Left lung (tissue), 14 donors: ENCODE results near the gene TAF4B. TPM values are rescaled to one million over a fixed set of nuclear protein-coding genes. Genes with fewer than 3 reads are reported as not detected.

ENCODE experiments used
- ATAC-seq: fragments of 200-7000 bp; cut with Tn5 transposase; one replicate; pipeline ENCODE4 v1.9.1; 2020; ENCODE audit warnings: moderate library complexity
- DNase-seq, 4 donors: peaks; one replicate each; pipeline ENCODE4 v3.0.0-alpha.2; 2013 to 2020
- H3K27ac ChIP-seq, 2 donors: fragments of 200-600 bp; sonication (generic) in 1 of 2; one replicate each; pipeline versions ENCODE4 v1.5.0 to v1.8.0; 2020 to 2021
- H3K27me3 ChIP-seq, 2 donors: fragments of 200-600 bp; sonication (generic) in 1 of 2; one replicate each; pipeline versions ENCODE4 v1.5.0 to v1.8.0; 2020 to 2021
- H3K36me3 ChIP-seq, 2 donors: fragments of 200-600 bp; sonication (generic) in 1 of 2; one replicate each; pipeline versions ENCODE4 v1.5.0 to v1.8.0; 2020 to 2021
- H3K4me1 ChIP-seq, 2 donors: fragments of 200-600 bp; one replicate each; pipeline ENCODE4 v1.8.0; 2021
- H3K4me3 ChIP-seq, 2 donors: fragments of 200-600 bp; sonication (generic) in 1 of 2; one replicate each; pipeline versions ENCODE4 v1.5.0 to v1.8.0; 2020 to 2021; ENCODE audit warnings: mild to moderate bottlenecking in 1 of 2
- H3K9me3 ChIP-seq, 2 donors: fragments of 200-600 bp; sonication (generic) in 1 of 2; one replicate each; pipeline versions ENCODE4 v1.5.0 to v1.8.0; 2020 to 2021
- intact Hi-C, 2 donors: fragments of 100-400 bp; cut with DNase I; formaldehyde crosslinking; loops; one replicate each; pipeline versions ENCODE4 v1.11.2 to v1.14.2; 2022
- long read RNA-seq, 12 donors: library from polyadenylated mRNA in 2 of 12; unstranded in 2 of 12; transcript quantifications; one replicate each; pipeline ENCODE4 v2.0.0 and lab custom pipeline, GENCODE V29; 2019 to 2026
- polyA plus RNA-seq, 6 donors: library from polyadenylated mRNA; unstranded; fragments of 120-200 nt; gene quantifications; one replicate each; pipeline ENCODE4 v1.2.1, GENCODE V29; 2013; ENCODE audit not compliant: insufficient read length in 6 of 6
- total RNA-seq, 2 donors: library from RNA; stranded (reverse); fragmentation: NEBNext Ultra II Directional; extraction: Animal tissue kit (Norgen Biotek cat#: 25700); gene quantifications; one replicate each; pipeline ENCODE4 v1.2.1, GENCODE V29; 2021
- TF ChIP-seq, protein P1 (sequence below), 2 donors: fragments of 200-600 bp; sonication (generic) in 1 of 2; IDR thresholded peaks; one replicate each; pipeline versions ENCODE4 v1.5.0 to v1.8.0; 2021; ENCODE audit warnings: antibody characterized with exemption in 2 of 2
- donor health status: DM: no; HTN: yes; CAD: no.
- donor health status: DM: no; HTN: no; CAD: no.

TAF4B gene
- total RNA-seq (1 to 10 TPM; 2.2 to 2.6 TPM), polyA plus RNA-seq (1 to 10 TPM; 3.8 to 4.7 (median 4.1) TPM)
- long read RNA-seq, donor 1, full-length matches to known transcripts: 1 of 1 reads
- long read RNA-seq, donor 1, partial matches to known transcripts: 0 of 1 reads
- long read RNA-seq, donor 1, other reads (novel, unspliced or antisense): 0 of 1 reads
- long read RNA-seq, donor 2, full-length matches to known transcripts: 1 of 1 reads
- long read RNA-seq, donor 2, partial matches to known transcripts: 0 of 1 reads
- long read RNA-seq, donor 2, other reads (novel, unspliced or antisense): 0 of 1 reads
- long read RNA-seq, donor 3: 0 reads
- long read RNA-seq, donor 4: 0 reads
- long read RNA-seq, donor 5: 0 reads
- long read RNA-seq, donor 6, full-length matches to known transcripts: 1 of 1 reads
- long read RNA-seq, donor 6, partial matches to known transcripts: 0 of 1 reads
- long read RNA-seq, donor 6, other reads (novel, unspliced or antisense): 0 of 1 reads
- long read RNA-seq, donor 7, full-length matches to known transcripts: 2 of 2 reads
- long read RNA-seq, donor 7, partial matches to known transcripts: 0 of 2 reads
- long read RNA-seq, donor 7, other reads (novel, unspliced or antisense): 0 of 2 reads
- long read RNA-seq, donor 8, full-length matches to known transcripts: 2 of 2 reads
- long read RNA-seq, donor 8, partial matches to known transcripts: 0 of 2 reads
- long read RNA-seq, donor 8, other reads (novel, unspliced or antisense): 0 of 2 reads
- long read RNA-seq, donor 9: 0 reads
- long read RNA-seq, donor 10: 0 reads
- long read RNA-seq, donor 11: 0 reads
- long read RNA-seq, donor 12: 0 reads

DNA sequence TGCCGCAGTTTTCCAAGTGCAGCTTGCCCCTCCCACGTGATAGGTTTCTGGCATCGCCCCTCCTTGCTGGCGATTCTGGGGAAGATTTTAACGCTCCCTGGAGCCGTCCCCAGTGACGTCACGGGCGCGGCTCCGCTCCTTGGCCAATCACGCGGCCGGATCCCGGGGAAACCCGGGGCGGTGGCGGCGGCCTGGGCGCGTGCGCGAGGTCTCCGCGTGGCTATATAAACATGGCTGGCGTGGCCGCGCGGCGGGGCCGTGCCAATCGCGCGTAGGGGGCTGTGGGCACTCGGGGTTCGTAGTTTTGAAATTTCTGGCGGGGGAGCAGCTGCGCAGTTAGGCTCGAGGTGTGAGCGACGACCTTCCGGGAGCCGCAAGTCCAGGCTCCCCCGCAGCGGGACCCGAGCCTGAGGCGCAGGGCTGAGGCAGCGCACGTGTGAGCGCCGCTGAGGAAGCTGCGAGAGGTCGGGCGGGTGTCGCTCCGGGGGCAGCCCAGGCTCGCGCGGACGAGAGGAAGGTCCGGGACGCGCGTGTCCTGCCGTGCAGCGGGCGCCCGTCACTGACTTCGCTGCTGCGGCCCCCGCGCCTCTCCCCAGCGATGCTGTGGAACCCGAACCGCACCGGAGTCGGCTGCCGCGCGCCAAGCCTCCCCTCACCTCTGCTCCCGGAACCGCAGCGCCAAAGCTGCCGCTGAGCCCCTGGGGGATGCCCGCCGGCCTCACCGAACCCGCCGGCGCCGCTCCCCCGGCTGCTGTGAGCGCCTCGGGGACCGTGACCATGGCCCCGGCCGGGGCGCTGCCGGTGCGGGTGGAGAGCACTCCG is at the start of gene TAF4B:
Gene TAF4B (plus strand): TSS at position 217 of the 822 bp plus-strand sequence. CDS start 489 bp downstream, at position 706.
- H3K4me1 ChIP-seq: peaks cover 4 to 20% of the 10 kb centered on the region in 2 donors
- peak within 1 kb of the TSS; percentile 77 to 94 for H3K4me3 ChIP-seq
- ATAC-seq (peak; percentile 97), DNase-seq (peak; percentile 94 to 97 (median 95))
- H3K27ac ChIP-seq: peak within 1 kb of the TSS; percentile 57 to 68
- H3K27me3 ChIP-seq: peaks cover 0 to 23% of the 10 kb centered on the region in 2 donors
- intact Hi-C loops: no loop called here
- H3K36me3 ChIP-seq: no peaks in the 10 kb centered on the region
- TF ChIP-seq, protein P1, sequence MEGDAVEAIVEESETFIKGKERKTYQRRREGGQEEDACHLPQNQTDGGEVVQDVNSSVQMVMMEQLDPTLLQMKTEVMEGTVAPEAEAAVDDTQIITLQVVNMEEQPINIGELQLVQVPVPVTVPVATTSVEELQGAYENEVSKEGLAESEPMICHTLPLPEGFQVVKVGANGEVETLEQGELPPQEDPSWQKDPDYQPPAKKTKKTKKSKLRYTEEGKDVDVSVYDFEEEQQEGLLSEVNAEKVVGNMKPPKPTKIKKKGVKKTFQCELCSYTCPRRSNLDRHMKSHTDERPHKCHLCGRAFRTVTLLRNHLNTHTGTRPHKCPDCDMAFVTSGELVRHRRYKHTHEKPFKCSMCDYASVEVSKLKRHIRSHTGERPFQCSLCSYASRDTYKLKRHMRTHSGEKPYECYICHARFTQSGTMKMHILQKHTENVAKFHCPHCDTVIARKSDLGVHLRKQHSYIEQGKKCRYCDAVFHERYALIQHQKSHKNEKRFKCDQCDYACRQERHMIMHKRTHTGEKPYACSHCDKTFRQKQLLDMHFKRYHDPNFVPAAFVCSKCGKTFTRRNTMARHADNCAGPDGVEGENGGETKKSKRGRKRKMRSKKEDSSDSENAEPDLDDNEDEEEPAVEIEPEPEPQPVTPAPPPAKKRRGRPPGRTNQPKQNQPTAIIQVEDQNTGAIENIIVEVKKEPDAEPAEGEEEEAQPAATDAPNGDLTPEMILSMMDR (IDR thresholded peaks at IDR 0.05): no peak
- no peaks in the 10 kb centered on the region for H3K9me3 ChIP-seq

DNA sequence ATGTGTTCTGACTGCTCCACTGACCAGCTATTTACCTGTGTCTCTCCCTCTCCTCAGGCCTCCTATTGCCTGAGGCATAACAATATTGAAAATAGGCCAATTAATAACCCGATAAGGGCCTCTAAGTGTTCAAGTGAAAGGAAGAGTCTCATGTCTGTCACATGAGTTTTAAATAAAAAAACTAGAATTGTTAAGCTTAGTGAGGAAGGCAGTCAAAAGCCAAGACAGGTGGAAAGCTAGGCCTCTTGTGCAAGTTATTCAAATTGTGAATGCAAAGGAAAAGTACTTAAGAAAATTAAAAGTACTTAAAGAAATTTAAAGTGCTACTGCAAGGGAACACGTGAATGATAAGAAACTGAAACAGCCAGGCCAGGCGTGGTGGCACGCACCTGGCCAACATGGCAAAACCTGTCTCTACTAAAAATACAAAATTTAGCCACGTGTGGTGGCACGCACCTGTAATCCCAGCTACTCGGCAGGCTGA is 44.9 kb upstream of the TAF4B start:
- intact Hi-C loops: no loop called here
- Histone ChIP-seq H3K4me3 (no peak overlapping the region), H3K27ac (no peak overlapping the region), H3K36me3 (no peaks in the 10 kb centered on the region), H3K4me1 (no peaks in the 10 kb centered on the region), H3K27me3 (no peaks in the 10 kb centered on the region), H3K9me3 (no peaks in the 10 kb centered on the region)
- TF ChIP-seq, protein P1 (IDR thresholded peaks at IDR 0.05): no peak
- peak; percentile 88 for ATAC-seq
- DNase-seq: peak in 3 of 4 donors; percentile 2 to 36 (median 30)

DNA sequence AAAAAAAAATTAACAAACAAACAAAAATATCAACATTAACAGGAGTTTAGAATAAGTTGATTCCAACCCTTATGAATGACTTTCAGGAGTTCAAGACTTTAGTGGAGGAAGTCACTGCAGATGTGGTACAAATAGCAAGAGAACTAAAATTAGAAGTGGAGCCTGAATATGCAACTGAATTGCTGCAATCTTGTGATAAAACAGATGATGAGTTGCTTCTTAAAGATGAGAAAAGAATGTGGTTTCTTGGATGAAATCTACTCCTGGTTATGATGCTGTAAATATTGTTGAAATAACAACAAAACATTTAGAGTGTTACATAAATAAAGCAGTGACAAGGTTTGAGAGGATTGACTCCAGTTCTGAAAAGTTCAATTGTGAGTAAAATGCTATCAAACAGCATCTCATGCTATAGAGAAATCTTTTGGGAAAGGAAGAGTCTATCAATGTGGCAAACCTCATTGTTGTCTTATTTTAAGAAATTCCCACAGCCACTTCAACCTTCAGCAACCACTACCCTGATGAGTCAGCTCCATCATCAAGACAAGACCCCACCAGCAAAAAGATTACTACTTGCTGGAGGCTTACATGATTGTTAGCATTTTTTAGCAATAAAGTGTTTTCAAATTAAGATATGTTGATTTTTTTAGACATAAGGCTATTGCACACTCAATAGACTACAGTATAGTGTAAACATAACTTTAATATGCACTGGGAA is 42.7 kb upstream of the TAF4B start:
- DNase-seq: peak in 1 of 4 donors; percentile 13
- Histone ChIP-seq H3K9me3 (peaks cover 0 to 2% of the 10 kb centered on the region in 2 donors), H3K27ac (no peak overlapping the region), H3K4me3 (no peak overlapping the region), H3K27me3 (no peaks in the 10 kb centered on the region), H3K36me3 (no peaks in the 10 kb centered on the region), H3K4me1 (no peaks in the 10 kb centered on the region)
- TF ChIP-seq, protein P1 (IDR thresholded peaks at IDR 0.05): no peak
- ATAC-seq: no peak
- intact Hi-C loops: no loop called here

- Histone ChIP-seq H3K9me3 (peaks cover 0 to 2% of the 10 kb centered on the region in 2 donors), H3K36me3 (no peaks in the 10 kb centered on the region), H3K27ac (no peak overlapping the region), H3K27me3 (no peaks in the 10 kb centered on the region), H3K4me1 (no peaks in the 10 kb centered on the region), H3K4me3 (no peak overlapping the region)
- ATAC-seq (no peak), DNase-seq (no peak)
- TF ChIP-seq, protein P1 (IDR thresholded peaks at IDR 0.05): no peak
- intact Hi-C loops: no loop called here
Measured at GRCh38 chr18:26185267-26185666, 41.0 kb upstream of the TAF4B start.
